GM18507 (cell line): Measurements from ENCODE around the gene PKP4.
"Not testable (repeated sequence)": the region's sequence is repeated elsewhere in the genome, so short reads cannot be mapped to it uniquely, and the experiment has no call there.

Source experiments
- DNase-seq: peaks from one replicate; pipeline ENCODE4 v3.0.0; 2011; ENCODE audit warnings: low read depth; ENCODE audit not compliant: insufficient read length; ENCODE audit errors: extremely low spot score
- FAIRE-seq: peaks from 2 replicates; lab custom pipeline; 2011; peaks lifted over from hg19 to GRCh38; lab: Jason Lieb, UNC

Gene PKP4

GRCh38 chr2:158467248-158467647 is 10.5 kb downstream of the PKP4 start:
- FAIRE-seq = no peak

GRCh38 chr2:158472829-158473228 is 16.1 kb downstream of the PKP4 start:
- DNase-seq, FAIRE-seq: not testable (repeated sequence)

More at GRCh38 chr2:158467248-158467647, 10.5 kb downstream of the PKP4 start:
- DNase-seq = no peak

DNA sequence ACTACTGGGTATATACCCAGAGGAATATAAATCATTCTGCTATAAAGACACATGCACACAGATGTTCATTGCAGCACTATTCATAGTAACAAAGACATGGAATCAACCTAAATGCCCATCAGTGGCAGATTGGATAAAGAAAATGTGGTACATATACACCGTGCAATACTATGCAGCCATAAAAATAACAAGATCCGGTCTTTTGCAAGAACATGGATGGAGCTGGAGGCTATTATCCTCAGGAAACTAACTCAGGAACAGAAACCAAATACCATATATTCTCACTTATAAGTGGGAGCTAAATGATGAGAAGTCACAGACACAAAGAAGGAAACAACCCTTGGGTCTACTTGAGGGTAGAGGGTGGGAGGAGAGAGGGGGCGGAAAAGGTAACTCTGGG is 16.5 kb downstream of the PKP4 start:
- FAIRE-seq, DNase-seq: not testable (repeated sequence)

DNA sequence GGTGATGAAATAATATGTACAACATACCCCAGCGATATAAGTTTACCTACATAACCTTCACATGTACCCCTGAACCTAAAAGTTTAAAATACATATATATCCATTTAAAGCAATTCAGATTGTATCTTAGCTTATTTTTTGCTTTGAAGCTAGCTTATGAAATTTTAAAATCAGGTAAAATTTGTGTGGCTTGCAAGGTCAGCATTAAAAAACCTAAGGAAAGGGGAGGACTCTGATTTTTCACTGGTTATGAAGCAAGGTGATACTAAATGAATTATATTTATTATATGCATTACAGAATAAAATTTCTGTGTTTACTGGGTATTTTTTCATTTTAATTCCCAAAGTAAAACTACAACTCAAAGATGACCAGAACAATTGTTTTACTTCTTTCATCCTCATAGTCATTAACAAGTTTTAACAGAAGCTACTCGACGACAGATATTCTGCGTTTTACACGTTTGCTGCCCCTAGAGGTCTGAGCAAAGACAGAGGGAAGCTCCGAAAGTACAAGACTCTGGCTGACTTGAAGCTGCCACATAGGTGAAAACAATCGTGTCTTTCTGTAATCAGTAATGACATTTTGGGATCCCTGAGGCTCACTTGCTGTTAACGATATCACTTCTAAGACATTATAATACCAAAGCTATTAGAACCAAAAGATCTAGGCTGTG is 17.1 kb downstream of the PKP4 start:
- FAIRE-seq (no peak), DNase-seq (no peak)

- DNase-seq, FAIRE-seq: not testable (repeated sequence)
These were observed 17.8 kb downstream of the PKP4 start for GRCh38 chr2:158474526-158475011.

GRCh38 chr2:158477202-158477601 is 20.4 kb downstream of the PKP4 start:
- DNase-seq (no peak), FAIRE-seq (no peak)

DNA sequence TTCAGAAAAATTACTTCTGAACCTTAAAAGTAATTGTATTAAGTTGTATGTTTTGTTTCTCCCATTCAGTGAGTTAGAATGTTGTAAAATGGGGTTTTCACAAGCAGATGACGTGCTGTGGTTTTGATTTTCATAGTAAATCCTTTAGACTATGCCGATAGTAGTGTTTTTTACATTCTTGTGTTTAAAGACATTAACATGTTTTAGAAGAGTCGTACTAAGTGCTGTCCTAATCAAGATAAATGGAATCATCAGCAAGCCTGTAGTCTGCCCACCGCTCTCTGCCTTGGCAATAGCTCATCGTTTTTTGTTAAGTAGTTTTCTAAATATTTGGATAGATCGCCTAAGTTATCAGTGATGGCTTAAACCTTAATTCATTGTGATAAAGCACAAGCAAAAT is 21.5 kb downstream of the PKP4 start:
- no peak for DNase-seq
- FAIRE-seq = no peak

DNA sequence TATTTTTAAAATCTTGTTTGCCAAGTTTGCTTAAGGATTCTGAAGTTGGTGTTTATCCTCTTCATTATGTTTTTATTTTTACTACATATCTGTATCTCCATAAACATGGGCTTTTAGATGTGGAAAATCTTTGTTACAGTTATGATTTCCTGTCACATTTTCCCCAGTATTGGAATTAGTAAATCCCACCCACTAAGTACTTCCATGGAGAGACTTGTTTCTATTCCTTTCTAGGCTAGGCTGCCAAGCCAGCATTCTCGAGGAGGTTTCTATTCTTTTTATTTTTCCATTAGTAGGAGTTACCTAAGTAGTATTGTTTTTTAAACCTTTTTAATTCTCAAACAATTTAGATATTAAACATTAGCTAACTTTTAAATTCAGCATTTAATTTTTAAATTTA is 22.1 kb downstream of the PKP4 start:
- DNase-seq (no peak), FAIRE-seq (no peak)

GRCh38 chr2:158481116-158481515 is 24.4 kb downstream of the PKP4 start:
- DNase-seq (no peak), FAIRE-seq (peak; percentile 36)

DNA sequence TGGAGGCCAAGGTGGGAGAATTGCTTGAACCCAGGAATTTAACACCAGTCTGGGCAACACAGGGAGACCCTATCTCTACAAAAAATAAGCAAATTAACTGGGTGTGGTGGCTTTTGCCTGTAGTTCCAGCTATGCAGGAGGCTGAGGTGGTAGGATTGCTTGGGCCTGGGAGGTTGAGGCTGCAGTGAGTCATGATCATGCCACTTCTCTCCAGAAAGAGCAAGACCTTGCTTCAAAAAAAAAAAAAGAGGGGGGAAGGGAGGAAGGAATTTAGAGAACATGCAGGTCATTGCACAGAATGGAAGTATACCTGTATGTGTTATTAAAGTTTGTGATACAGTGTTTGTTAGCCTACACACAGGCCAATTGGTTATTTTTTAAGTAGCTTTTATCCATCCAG is 25.8 kb downstream of the PKP4 start:
- FAIRE-seq (no peak), DNase-seq (no peak)

DNA sequence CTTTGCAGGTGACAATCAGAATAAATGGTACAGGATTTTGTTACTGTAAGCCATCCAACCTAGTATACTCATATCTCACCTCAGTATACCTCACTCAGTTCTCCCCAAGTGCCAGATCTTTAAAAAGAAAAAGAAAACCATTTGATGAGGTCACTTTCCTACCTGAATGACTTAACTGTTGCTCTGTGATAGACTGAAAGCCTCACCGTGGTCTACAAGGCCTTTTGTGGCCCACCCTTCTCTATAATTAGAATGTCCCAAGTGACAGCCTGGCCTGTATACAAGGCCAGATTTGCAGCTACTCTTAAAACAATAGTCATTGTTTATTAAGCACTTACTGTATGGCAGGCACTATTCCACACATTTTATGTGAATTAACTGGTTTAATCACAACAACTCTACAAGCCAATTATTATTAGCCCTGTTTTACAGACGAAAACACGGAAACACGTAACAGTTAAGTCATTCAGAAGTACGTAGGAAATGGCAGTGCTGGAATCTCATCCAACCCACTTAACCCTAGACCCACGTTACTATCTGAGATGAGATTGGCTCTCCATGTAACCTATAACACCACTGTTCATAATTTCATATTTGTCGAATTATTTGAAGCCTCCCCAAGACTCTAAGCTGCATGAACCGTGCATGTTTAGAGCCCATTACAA is 28.3 kb downstream of the PKP4 start:
- no peak for FAIRE-seq
- DNase-seq = no peak

- DNase-seq (no peak), FAIRE-seq (no peak)
These were observed 29.6 kb downstream of the PKP4 start for GRCh38 chr2:158486150-158486969.

GRCh38 chr2:158486970-158487325 is 30.2 kb downstream of the PKP4 start:
- FAIRE-seq (no peak), DNase-seq (no peak)

- no peak for DNase-seq
These were observed 30.7 kb downstream of the PKP4 start for GRCh38 chr2:158487419-158487818.

DNA sequence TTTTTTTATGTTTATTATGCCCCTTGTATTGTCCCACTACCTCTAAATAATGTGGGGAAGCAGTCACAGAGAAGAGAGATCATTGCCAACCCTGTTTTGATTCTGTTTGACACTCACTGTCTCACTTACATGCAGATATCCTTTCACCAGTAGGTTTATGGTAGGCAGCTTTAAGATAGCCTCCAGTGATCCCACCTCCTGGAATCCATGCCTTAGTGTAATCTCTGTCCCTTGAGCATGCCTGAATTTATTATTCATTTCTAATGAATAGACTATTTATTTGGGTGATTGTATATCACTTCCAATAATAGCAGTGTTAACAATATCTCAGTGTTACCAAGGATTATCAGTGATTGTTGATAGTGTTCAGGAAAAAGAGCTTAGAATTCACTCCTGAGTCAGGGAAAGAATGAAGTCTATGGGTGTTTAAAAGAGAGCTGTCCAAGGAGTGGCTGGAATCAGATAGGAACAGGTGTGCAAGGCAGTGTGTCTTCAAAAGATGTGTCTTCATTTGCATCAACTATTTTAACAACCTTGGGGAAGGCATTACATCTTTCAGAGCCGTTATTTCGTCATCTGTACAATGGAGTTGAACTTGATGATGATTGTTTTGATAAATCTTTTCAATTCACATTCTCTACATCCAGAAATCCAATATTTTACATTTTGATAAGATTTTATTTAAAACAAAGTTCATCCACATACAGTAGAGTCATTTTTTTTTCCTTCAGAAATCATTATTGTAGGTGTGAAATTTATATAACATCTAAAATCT is 31.9 kb downstream of the PKP4 start:
- no peak for DNase-seq
- FAIRE-seq = no peak

More at GRCh38 chr2:158487419-158487818, 30.7 kb downstream of the PKP4 start:
- no peak for FAIRE-seq

DNA sequence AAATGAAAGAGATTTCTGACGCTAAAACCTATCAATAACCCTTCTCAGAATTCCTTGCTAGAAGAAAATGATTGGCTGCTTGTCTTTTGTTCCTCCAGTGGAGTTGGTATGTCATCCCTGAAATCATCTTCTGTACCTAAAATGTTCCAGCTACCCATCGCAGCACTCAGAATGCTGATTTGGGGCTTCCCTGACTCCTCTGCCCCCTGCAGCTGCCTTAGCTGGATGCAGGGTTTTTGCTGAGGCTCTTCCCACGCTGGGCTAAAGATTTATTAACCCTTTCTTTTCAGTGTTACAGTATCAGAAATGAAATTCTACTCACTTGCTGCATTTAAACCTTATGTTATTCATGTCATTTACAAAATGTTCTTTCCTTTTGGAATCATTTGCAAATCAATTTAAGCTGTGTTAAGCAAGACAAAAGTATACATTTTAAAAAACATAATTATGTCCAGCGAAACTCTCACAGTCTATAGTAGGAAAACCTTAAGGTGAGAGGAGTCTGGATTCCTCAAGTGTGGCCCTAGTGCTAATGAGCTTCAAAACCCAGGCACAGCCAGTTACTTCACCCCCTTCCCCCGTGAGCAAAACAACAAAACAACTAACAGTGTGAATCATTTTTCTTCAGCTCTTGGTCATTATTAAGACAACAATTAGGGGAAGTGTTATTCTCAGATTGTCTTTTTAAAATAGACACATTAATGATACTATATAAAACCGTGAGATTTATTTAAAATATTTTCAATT is 32.8 kb downstream of the PKP4 start:
- no peak for DNase-seq
- no peak for FAIRE-seq

DNA sequence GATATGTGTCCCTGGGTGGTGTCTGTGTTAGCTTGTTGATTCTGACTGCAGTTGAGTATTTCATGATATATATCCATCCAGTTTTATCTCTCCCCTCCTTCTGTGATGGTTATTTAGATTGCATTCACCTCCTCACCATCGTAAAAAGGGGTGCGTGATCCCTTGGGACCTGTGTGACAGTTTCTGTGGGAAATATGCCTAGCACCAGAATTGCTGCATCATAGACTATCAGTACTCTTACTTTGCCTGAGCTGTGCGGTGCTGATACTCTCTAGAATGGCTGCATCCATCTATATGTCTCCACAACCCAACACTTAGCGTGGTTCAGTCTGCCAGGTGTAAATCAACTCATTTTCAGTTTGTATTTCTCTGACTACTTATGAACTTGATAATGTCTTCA is 34.3 kb downstream of the PKP4 start:
- no peak for FAIRE-seq

DNA sequence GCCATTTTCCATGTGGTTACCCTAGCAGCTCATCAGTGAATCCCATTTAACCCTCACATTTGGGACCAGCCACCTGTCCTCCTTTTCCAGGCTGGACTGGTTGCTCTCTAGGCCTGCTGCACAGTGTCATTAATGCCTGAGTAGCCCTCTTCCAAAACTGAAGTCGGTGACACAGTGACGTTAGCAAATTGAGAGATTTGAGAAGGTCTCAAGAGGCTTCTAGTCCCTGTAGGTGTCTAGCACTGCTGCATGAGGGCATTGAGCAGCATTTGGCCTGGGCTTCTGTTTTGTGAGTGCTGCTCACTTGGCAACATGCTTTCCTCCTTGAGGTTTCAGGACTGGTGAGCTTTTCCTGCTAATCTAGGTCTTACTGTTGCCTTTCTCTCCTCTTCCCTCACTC is 36.7 kb downstream of the PKP4 start:
- no peak for FAIRE-seq
- DNase-seq = no peak

More for the DNA sequence above, 34.3 kb downstream of the PKP4 start:
- no peak for DNase-seq

- no peak for DNase-seq
- no peak for FAIRE-seq
These were observed 38.4 kb downstream of the PKP4 start for GRCh38 chr2:158495175-158495574.
